Measurements from ENCODE around the gene CYP2W1.

Gene CYP2W1

DNA sequence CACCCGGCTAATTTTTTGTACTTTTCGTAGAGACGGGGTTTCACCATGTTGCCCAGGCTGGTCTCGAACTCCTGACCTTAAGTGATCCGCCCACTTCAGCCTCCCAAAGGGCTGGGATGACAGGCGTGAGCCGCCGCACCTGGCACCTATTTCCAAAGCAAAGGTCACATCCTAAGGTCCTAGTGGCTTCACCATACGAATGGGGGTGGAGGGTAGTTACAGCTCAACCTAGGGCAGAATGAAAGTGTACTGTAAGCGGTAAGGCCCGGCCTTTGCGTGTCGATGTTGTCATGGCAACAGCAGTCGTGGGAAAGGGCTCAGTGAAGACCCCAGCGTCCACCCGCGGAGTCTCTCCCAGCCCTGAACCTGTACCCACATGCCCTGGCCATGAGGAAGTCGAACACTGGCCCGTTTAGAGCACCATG, 6.1 kb upstream of the CYP2W1 start:
- no peak for DNase-seq (ENCODE audit: low read depth)
- H3K4me3 ChIP-seq (replicated peaks; ENCODE audit: low read depth, low read length), result no peak overlapping the region
- TF ChIP-seq, protein P1, sequence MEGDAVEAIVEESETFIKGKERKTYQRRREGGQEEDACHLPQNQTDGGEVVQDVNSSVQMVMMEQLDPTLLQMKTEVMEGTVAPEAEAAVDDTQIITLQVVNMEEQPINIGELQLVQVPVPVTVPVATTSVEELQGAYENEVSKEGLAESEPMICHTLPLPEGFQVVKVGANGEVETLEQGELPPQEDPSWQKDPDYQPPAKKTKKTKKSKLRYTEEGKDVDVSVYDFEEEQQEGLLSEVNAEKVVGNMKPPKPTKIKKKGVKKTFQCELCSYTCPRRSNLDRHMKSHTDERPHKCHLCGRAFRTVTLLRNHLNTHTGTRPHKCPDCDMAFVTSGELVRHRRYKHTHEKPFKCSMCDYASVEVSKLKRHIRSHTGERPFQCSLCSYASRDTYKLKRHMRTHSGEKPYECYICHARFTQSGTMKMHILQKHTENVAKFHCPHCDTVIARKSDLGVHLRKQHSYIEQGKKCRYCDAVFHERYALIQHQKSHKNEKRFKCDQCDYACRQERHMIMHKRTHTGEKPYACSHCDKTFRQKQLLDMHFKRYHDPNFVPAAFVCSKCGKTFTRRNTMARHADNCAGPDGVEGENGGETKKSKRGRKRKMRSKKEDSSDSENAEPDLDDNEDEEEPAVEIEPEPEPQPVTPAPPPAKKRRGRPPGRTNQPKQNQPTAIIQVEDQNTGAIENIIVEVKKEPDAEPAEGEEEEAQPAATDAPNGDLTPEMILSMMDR (IDR thresholded peaks at IDR 0.05; ENCODE audit: low read length, missing control alignments), result no peak

DNA sequence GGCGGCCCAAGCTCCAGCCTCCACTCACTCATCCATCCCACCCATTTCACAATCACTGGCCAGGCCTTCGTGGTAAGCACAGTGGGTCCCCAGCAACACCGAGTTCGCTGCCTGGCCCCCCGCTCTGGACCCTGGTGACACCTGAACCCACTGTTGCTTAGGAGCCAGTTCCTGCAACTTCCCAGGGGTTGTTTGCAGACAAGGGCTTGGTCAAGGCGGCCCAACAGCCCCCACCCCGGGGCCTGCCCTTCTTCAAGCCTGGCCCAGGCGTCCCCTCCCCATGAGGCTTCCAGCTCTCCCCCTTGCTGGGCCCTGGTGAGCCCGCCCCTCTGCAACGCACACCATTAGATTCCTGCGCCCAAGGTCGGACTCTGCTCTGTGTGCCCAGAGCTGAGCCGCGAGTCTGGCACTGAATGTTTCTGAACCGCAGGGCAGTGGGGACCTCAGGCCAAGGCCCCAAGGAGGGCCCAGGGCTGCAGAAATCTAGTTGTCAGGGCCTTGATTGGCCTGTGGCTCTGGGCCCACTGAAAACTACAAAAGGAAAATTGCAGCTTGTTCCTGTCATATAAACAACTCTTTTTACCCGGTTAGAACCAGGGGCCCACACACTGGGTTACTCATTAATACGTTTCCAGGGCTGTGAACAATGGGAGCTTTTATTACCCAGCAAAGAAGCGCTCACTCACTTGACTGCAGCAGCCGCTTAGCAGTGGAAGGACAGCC, 5.5 kb upstream of the CYP2W1 start:
- TF ChIP-seq, protein P1 (IDR thresholded peaks at IDR 0.05; ENCODE audit: low read length, missing control alignments), result no peak
- H3K4me3 ChIP-seq (replicated peaks; ENCODE audit: low read depth, low read length), result no peak overlapping the region
- no peak for DNase-seq (ENCODE audit: low read depth)

DNA sequence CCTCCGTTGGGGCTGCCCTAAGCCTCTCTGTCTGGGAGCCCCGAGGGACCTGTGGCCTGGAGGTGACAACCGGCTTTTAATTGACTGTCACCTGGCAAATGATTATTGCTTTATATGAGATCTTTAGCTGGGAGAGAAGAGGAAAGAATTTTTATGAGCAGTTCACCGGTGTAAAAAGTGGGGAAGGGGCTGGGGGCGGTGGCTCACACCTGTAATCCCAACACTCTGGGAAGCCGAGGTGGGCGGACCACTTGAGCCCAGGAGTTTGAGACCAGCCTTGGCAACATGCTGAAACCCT, 5.0 kb upstream of the CYP2W1 start:
- no peak overlapping the region for H3K4me3 ChIP-seq (replicated peaks; ENCODE audit: low read depth, low read length)
- TF ChIP-seq, protein P1 (IDR thresholded peaks at IDR 0.05; ENCODE audit: low read length, missing control alignments), result no peak
- DNase-seq (ENCODE audit: low read depth), result no peak

DNA sequence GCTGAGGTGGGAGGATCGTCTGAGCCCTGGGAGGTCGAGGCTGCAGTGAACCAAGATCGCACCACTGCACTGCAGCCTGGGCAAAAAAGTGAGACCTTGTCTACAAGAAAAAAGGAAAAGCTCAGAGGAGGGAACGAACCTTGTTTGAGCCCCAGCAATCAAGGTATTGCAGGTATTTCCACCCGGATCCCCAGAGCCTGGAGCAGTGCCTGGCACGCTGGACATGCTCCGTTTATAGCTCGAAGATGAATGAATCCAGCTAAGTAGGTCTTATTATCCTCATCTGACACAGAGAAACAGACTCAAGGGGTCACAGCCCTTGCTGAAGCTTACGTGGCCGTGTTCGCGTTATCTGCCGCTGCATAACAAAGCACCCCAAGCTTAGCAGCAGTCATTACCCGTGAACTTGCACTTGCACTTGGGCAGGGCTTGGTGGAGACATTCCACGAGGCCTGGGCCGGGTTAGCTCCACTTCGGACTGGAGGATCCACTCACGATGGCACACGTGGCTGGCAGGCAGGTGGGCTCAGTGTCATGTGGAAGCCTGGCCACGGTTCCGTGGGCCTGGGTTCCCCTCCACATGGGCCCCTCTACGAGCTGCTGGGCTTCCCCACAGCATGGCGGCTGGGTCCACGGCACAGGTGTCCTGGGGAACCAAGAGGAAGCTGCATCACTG, 4.4 kb upstream of the CYP2W1 start:
- DNase-seq (ENCODE audit: low read depth), result no peak

DNA sequence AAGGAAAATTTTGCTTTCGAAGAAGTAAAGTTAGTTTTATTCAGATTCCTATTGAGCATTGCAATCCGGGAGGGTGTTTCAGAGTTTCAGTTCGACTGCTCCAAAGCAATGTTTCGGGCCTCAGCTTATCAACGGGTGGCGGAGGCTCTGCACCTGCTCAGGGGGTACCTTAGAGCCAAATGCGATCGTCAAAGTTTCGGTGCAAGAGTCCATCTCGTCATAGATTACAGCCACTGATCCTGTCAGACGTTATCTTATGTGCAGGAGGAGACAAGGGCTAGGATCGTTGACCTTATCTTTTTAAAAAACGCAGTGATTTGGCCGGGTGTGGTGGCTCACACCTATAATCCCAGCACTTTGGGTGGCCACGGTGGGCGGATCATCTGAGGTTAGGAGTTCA, 3.8 kb upstream of the CYP2W1 start:
- no peak for DNase-seq (ENCODE audit: low read depth)
- TF ChIP-seq, protein P1 (IDR thresholded peaks at IDR 0.05; ENCODE audit: low read length, missing control alignments), result no peak
- no peak overlapping the region for H3K4me3 ChIP-seq (replicated peaks; ENCODE audit: low read depth, low read length)

More for the DNA sequence above, 4.4 kb upstream of the CYP2W1 start:
- no peak overlapping the region for H3K4me3 ChIP-seq (replicated peaks; ENCODE audit: low read depth, low read length)
- TF ChIP-seq, protein P1 (IDR thresholded peaks at IDR 0.05; ENCODE audit: low read length, missing control alignments), result no peak

DNA sequence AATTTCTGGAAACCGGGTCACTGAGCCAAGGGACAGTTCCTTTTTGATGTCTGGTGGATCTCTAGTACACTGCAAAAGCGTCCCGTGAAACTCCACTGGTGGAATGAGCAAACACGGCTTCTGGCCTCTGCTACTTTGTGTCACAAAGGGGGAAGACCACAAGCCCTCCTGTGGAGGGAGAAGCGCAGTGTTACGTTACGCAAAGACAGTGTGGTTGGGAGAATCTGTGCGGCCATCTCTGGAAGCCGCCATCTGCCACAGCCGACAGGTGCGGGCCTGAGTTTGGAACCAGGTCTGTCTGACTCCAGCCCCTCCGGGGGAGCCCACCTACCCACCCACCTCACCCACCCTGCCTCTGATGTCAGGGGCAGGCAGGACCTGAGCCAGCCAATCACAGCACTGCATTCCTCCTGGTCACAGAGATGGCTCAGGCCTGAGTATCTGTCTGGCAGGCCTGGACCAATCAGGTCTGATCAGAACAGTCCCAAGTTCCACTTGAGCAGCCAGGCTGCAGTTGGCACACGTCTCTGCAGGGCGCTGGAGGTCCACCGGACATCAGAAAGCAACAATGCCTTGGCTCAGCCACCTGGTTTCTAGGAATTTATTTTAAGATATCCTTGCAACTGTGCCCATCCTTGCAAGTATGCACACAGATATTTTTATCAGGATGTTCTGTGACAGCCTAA, 3.0 kb upstream of the CYP2W1 start:
- no peak for DNase-seq (ENCODE audit: low read depth)

More for the DNA sequence above, 3.0 kb upstream of the CYP2W1 start:
- TF ChIP-seq, protein P1 (IDR thresholded peaks at IDR 0.05; ENCODE audit: low read length, missing control alignments), result no peak
- H3K4me3 ChIP-seq (replicated peaks; ENCODE audit: low read depth, low read length), result no peak overlapping the region

Data from fibroblast of pulmonary artery (primary cell).